SK-N-SH (cell line): ENCODE results near the gene TNN. TPM values are rescaled to one million over a fixed set of nuclear protein-coding genes. Genes with fewer than 3 reads are reported as not detected.

Experiments
- CTCF ChIA-PET: fragments of 300-600, 350-600 bp; formaldehyde crosslinking; extraction: SDS; loops from one replicate; lab custom pipeline; 2021; lab: Yijun Ruan, JAX
- POLR2A ChIA-PET: fragments of 350-600 bp; sonication (Branson Sonifier 250); formaldehyde crosslinking; extraction: SDS; loops from one replicate; lab custom pipeline; 2020; ENCODE audit warnings: antibody characterized with exemption, inconsistent platforms; lab: Yijun Ruan, JAX
- DNase-seq: peaks from one replicate; pipeline ENCODE4 v3.0.0; 2012
- H2AFZ ChIP-seq: fragments of 200-600 bp; sonication (generic); 2 replicates; pipeline ENCODE4 v1.8.1; 2016; ENCODE audit warnings: antibody characterized with exemption, mild to moderate bottlenecking, low read depth
- H3F3A ChIP-seq: fragments of 200-600 bp; sonication (generic); replicated peaks from 2 replicates; pipeline ENCODE3; 2016; ENCODE audit warnings: antibody characterized with exemption, mild to moderate bottlenecking; ENCODE audit not compliant: insufficient read depth
- H3K27ac ChIP-seq, 2 experiments: fragments of 200-500 bp in 1 of 2; fragments of 200-600 bp in 1 of 2; sonication (Bioruptor generic) in 1 of 2; sonication (generic), shearing (Covaris generic) in 1 of 2; 2 replicates each; pipeline versions ENCODE4 v1.5.1 to v1.6.1; 2014 to 2016; ENCODE audit warnings: low read depth in 2 of 2, inconsistent platforms in 1 of 2, low read length in 1 of 2, mild to moderate bottlenecking in 1 of 2, mixed read lengths in 1 of 2
- H3K27me3 ChIP-seq: fragments of 200-600 bp; sonication (generic), shearing (Covaris generic); 2 replicates; pipeline ENCODE4 v1.6.1; 2016; ENCODE audit warnings: mixed run types; ENCODE audit not compliant: insufficient read depth
- H3K36me3 ChIP-seq, 2 experiments: fragments of 200-500 bp in 1 of 2; fragments of 200-600 bp in 1 of 2; sonication (Bioruptor generic) in 1 of 2; sonication (generic) in 1 of 2; replicated peaks in 1 of 2; 2 replicates each; pipeline versions ENCODE3 to v1.5.1; 2014 to 2016; ENCODE audit warnings: low read length in 1 of 2, mild to moderate bottlenecking in 1 of 2; ENCODE audit not compliant: insufficient read depth in 2 of 2, control insufficient read depth in 1 of 2
- H3K4me1 ChIP-seq, 2 experiments: fragments of 200-500 bp in 1 of 2; fragments of 200-600 bp in 1 of 2; sonication (Bioruptor generic) in 1 of 2; sonication (generic), shearing (Covaris generic) in 1 of 2; 2 replicates each; pipeline versions ENCODE4 v1.5.1 to v1.6.1; 2014 to 2016; ENCODE audit warnings: low read depth in 1 of 2, low read length in 1 of 2, mixed run types in 1 of 2; ENCODE audit not compliant: insufficient read depth in 2 of 2, control insufficient read depth in 1 of 2
- H3K4me2 ChIP-seq: fragments of 200-600 bp; sonication (generic), shearing (Covaris generic); 2 replicates; pipeline ENCODE4 v1.6.1; 2017; ENCODE audit warnings: mixed run types
- H3K4me3 ChIP-seq, 2 experiments: fragments of 200-500 bp in 1 of 2; fragments of 200-600 bp in 1 of 2; sonication (Bioruptor generic) in 1 of 2; sonication (generic), shearing (Covaris generic) in 1 of 2; 2 replicates each; pipeline versions ENCODE4 v1.5.1 to v1.8.1; 2014 to 2016; ENCODE audit warnings: low read depth in 2 of 2, inconsistent platforms in 1 of 2, low read length in 1 of 2, mild to moderate bottlenecking in 1 of 2, mixed read lengths in 1 of 2, moderate library complexity in 1 of 2
- H3K79me2 ChIP-seq: fragments of 200-600 bp; sonication (generic); 2 replicates; pipeline ENCODE4 v1.8.1; 2017; ENCODE audit warnings: mild to moderate bottlenecking; ENCODE audit not compliant: insufficient read depth
- H3K9ac ChIP-seq: fragments of 200-600 bp; sonication (generic); 2 replicates; pipeline ENCODE4 v1.6.1; 2017; ENCODE audit warnings: mixed run types
- H3K9me2 ChIP-seq: fragments of 200-600 bp; sonication (generic); 2 replicates; pipeline ENCODE4 v1.6.1; 2017; ENCODE audit warnings: mixed run types
- H3K9me3 ChIP-seq: fragments of 200-600 bp; sonication (generic); 2 replicates; pipeline ENCODE4 v1.6.1; 2017; ENCODE audit warnings: mixed run types, mild to moderate bottlenecking, moderate library complexity
- H4K20me1 ChIP-seq: fragments of 200-600 bp; sonication (generic); 2 replicates; pipeline ENCODE4 v1.6.1; 2017; ENCODE audit warnings: mild to moderate bottlenecking, mixed run types; ENCODE audit not compliant: insufficient read depth
- CHD2 ChIP-seq: fragments of 150-350 bp; IDR thresholded peaks from 2 replicates; pipeline ENCODE4 v1.6.1; 2018; ENCODE audit warnings: low read length; ENCODE audit not compliant: partially characterized antibody
- CTCF ChIP-seq: fragments of 200-600 bp; sonication (generic); IDR thresholded peaks from 2 replicates; pipeline ENCODE4 v1.6.1; 2017; ENCODE audit warnings: antibody characterized with exemption, mild to moderate bottlenecking, moderate library complexity
- FOSL2 ChIP-seq: IDR thresholded peaks from 2 replicates; pipeline ENCODE4 v1.4.0; 2012; ENCODE audit warnings: low read depth, mild to moderate bottlenecking, moderate library complexity, borderline replicate concordance
- FOXM1 ChIP-seq: IDR thresholded peaks from 2 replicates; pipeline ENCODE4 v1.4.0; 2012; ENCODE audit warnings: low read depth, mild to moderate bottlenecking
- GABPA ChIP-seq: IDR thresholded peaks from 2 replicates; pipeline ENCODE4 v1.4.0; 2012; ENCODE audit warnings: low read depth, mild to moderate bottlenecking
- JUND ChIP-seq: IDR thresholded peaks from 2 replicates; pipeline ENCODE4 v1.4.0; 2012
- MAX ChIP-seq: IDR thresholded peaks from 2 replicates; pipeline ENCODE4 v1.4.0; 2012; ENCODE audit warnings: low read depth
- NRF1 ChIP-seq: IDR thresholded peaks from 2 replicates; pipeline ENCODE4 v1.6.1; 2012; ENCODE audit warnings: low read depth, mild to moderate bottlenecking, low read length
- POLR2AphosphoS5 ChIP-seq: IDR thresholded peaks from 2 replicates; pipeline ENCODE4 v1.6.1; 2012; ENCODE audit warnings: low read depth, low read length
- RAD21 ChIP-seq: IDR thresholded peaks from 2 replicates; pipeline ENCODE4 v1.6.1; 2012; ENCODE audit warnings: mild to moderate bottlenecking, low read length
- RCOR1 ChIP-seq: fragments of 150-350 bp; IDR thresholded peaks from 2 replicates; pipeline ENCODE4 v1.6.1; 2017; ENCODE audit warnings: antibody characterized with exemption, low read length
- REST ChIP-seq: IDR thresholded peaks from 2 replicates; pipeline ENCODE4 v1.6.1; 2012; ENCODE audit warnings: mild to moderate bottlenecking, low read depth, low read length, moderate library complexity
- RFX5 ChIP-seq: IDR thresholded peaks from 2 replicates; pipeline ENCODE4 v1.6.1; 2012; ENCODE audit warnings: mild to moderate bottlenecking, improper control_type of control experiment, low read length
- SIN3A ChIP-seq: IDR thresholded peaks from 2 replicates; pipeline ENCODE4 v1.6.1; 2012; ENCODE audit warnings: low read depth, mild to moderate bottlenecking, low read length, moderate library complexity, borderline replicate concordance
- SMC3 ChIP-seq: IDR thresholded peaks from 2 replicates; pipeline ENCODE4 v1.6.1; 2012; ENCODE audit warnings: low read depth, low read length, improper control_type of control experiment
- TAF1 ChIP-seq: IDR thresholded peaks from 2 replicates; pipeline ENCODE4 v1.6.1; 2012; ENCODE audit warnings: low read depth, mild to moderate bottlenecking, low read length, moderate library complexity, borderline replicate concordance
- TEAD4 ChIP-seq: IDR thresholded peaks from 2 replicates; pipeline ENCODE4 v1.4.0; 2012; ENCODE audit warnings: mild to moderate bottlenecking, borderline replicate concordance; ENCODE audit not compliant: insufficient read depth
- USF1 ChIP-seq: IDR thresholded peaks from 2 replicates; pipeline ENCODE4 v1.4.0; 2012; ENCODE audit warnings: low read depth, borderline replicate concordance
- USF2 ChIP-seq: fragments of 150-350 bp; IDR thresholded peaks from 2 replicates; pipeline ENCODE4 v1.6.1; 2017; ENCODE audit warnings: antibody characterized with exemption, low read length, low read depth, borderline replicate concordance
- ZBTB33 ChIP-seq: IDR thresholded peaks from 2 replicates; pipeline ENCODE4 v1.4.0; 2012; ENCODE audit warnings: low read depth, borderline replicate concordance
- WGBS: methylation state at CpG from one replicate; pipeline ENCODE4 v1.1.6; 2017; ENCODE audit warnings: low lambda C conversion rate; 5-methylcytosine and 5-hydroxymethylcytosine counted together
- polyA plus RNA-seq, 3 experiments: library from polyadenylated mRNA; depleted of rRNA; stranded (reverse); fragments of >200 nt; gene quantifications; 2 replicates each; pipeline ENCODE4 v1.2.3, GENCODE V29; 2012

TNN gene
- polyA plus RNA-seq, 1 of the 3 experiments (the other 2 are of a cell fraction) = not detected

- TF ChIP-seq CTCF = no peak
- TF ChIP-seq FOSL2 = no peak
- no peak for TF ChIP-seq USF1
- no peak for TF ChIP-seq POLR2AphosphoS5
- no peak for TF ChIP-seq SMC3
- TF ChIP-seq RFX5 = no peak
- TF ChIP-seq SIN3A = no peak
- TF ChIP-seq ZBTB33 = no peak
- no peak for TF ChIP-seq RCOR1
These were observed 114.6 kb downstream of the TNN start (continued) for GRCh38 chr1:175182201-175182746.

- Histone ChIP-seq H3K4me2 (no peak overlapping the region), H3K9me3 (no peaks in the 10 kb centered on the region), H2AFZ (no peak overlapping the region), H3K27me3 (no peaks in the 10 kb centered on the region), H3K9me2 (no peaks in the 10 kb centered on the region), H3K27ac (no peak overlapping the region), H3K4me3 (no peak overlapping the region), H3F3A (no peaks in the 10 kb centered on the region), H3K36me3 (no peaks in the 10 kb centered on the region), H3K4me1 (no peaks in the 10 kb centered on the region), H3K79me2 (no peaks in the 10 kb centered on the region), H3K9ac (no peak overlapping the region), H4K20me1 (no peaks in the 10 kb centered on the region)
- POLR2A ChIA-PET = no interaction called here
- CTCF ChIA-PET = interaction anchor here (0.7 to 1.3 kb wide), 3 partner anchors 10 to 136 kb away, joined by 3 to 5 read pairs (median 3); no protein-coding TSS in a partner anchor
- WGBS = 45% methylated on average over 3 of the region's 5 CpGs
- no peak for DNase-seq
- no peak for TF ChIP-seq TAF1
- TF ChIP-seq JUND = no peak
- TF ChIP-seq USF2 = no peak
- TF ChIP-seq TEAD4 = no peak
- no peak for TF ChIP-seq GABPA
- TF ChIP-seq CHD2 = no peak
- TF ChIP-seq REST = no peak
- TF ChIP-seq FOXM1 = no peak
- no peak for TF ChIP-seq SMC3
- TF ChIP-seq ZBTB33 = no peak
- no peak for TF ChIP-seq NRF1
- TF ChIP-seq MAX = no peak
- TF ChIP-seq RAD21 = no peak
These were observed 116.0 kb downstream of the TNN start for GRCh38 chr1:175183586-175183985.
